Ovary (tissue), 9 donors: ENCODE results near the gene ARHGAP8. TPM values are rescaled to one million over a fixed set of nuclear protein-coding genes. Genes with fewer than 3 reads are reported as not detected.
"Not testable (repeated sequence)": the region's sequence is repeated elsewhere in the genome, so short reads cannot be mapped to it uniquely, and the experiment has no call there.

ENCODE experiments used
- DNase-seq, 5 donors: peaks; one replicate each; pipeline ENCODE4 v3.0.0-alpha.2; 2019 to 2020
- H3K27ac ChIP-seq, 2 donors: fragments of 200-600 bp; one replicate each; pipeline versions ENCODE4 v1.5.1 to v1.8.0; 2019 to 2022
- H3K27me3 ChIP-seq: fragments of 200-600 bp; one replicate; pipeline ENCODE4 v1.8.0; 2022
- H3K36me3 ChIP-seq: fragments of 200-600 bp; sonication (generic); one replicate; pipeline ENCODE4 v1.5.1; 2019
- H3K4me1 ChIP-seq: one replicate; pipeline ENCODE4 v1.8.1; 2013; ENCODE audit warnings: mild to moderate bottlenecking, moderate library complexity; ENCODE audit not compliant: insufficient read depth
- H3K4me3 ChIP-seq: fragments of 200-600 bp; sonication (generic); one replicate; pipeline ENCODE4 v1.5.1; 2017
- H3K9me3 ChIP-seq, 2 donors: fragments of 200-600 bp in 1 of 2; sonication (generic) in 1 of 2; one replicate each; pipeline versions ENCODE4 v1.5.1 to v1.8.1; 2013 to 2019; ENCODE audit warnings: mild to moderate bottlenecking in 1 of 2, moderate library complexity in 1 of 2
- EP300 ChIP-seq: sonication (generic); formaldehyde crosslinking; IDR thresholded peaks from one replicate; pipeline ENCODE4 v1.6.1; 2017; ENCODE audit warnings: antibody characterized with exemption
- POLR2A ChIP-seq: fragments of 450-650 bp; IDR thresholded peaks from one replicate; pipeline ENCODE4 v1.6.1; 2017; ENCODE audit warnings: antibody characterized with exemption, mild to moderate bottlenecking, moderate library complexity
- WGBS, 3 donors: extraction: QIAGEN DNeasy Blood & Tissue Kit in 1 of 3; methylation state at CpG; one replicate each; pipeline versions ENCODE4 v1.1.5 to v1.1.7; 2013 to 2017; 5-methylcytosine and 5-hydroxymethylcytosine counted together
- intact Hi-C, 4 donors: fragments of 100-400 bp; cut with DNase I; formaldehyde crosslinking; loops; one replicate each; pipeline versions ENCODE4 v1.11.0 to v1.15.1; 2022 to 2023
- polyA plus RNA-seq, 2 donors: library from polyadenylated mRNA; stranded (reverse); fragments of 200-250 nt in 1 of 2; fragments of 350-450 nt in 1 of 2; fragmentation: Illumina TruSeq in 1 of 2; extraction: RNeasy Lipid Tissue Mini Kit (QIAGEN cat#74804) in 1 of 2; gene quantifications; one replicate each; pipeline ENCODE4 v1.2.3, GENCODE V29; 2013 to 2014
- total RNA-seq, 7 donors: library from RNA; depleted of rRNA in 2 of 7; stranded (reverse); fragments of >200 nt in 2 of 7; fragmentation: NEBNext Ultra II Directional in 3 of 7; extraction: Animal tissue kit (Norgen Biotek cat#: 25700) in 3 of 7; gene quantifications; one replicate each; pipeline versions ENCODE4 v1.1.0 to v1.2.4, GENCODE V29; 2016 to 2023
- TF ChIP-seq, protein P1 (sequence below), 3 donors: fragments of 450-650 bp in 2 of 3; fragments of 200-600 bp in 1 of 3; IDR thresholded peaks; one replicate each; pipeline versions ENCODE4 v1.5.1 to v1.8.0; 2016 to 2022; ENCODE audit warnings: antibody characterized with exemption in 3 of 3, mild to moderate bottlenecking in 1 of 3
- donor health status: DM: no; HTN: no; CAD: no; lungs with moderate emphysema.
- donor health status: DM: no; HTN: no; CAD: no.
- donor health status: Bipolar disorder and iron deficiency.
- donor health status: DM: yes; HTN: yes; CAD: no.
- donor health status: DM: no; HTN: no; CAD: no.
- donor health status: DM: yes; HTN: yes; CAD: no.

ARHGAP8 gene
- total and polyA plus RNA-seq, 9 donors = 0.45 to 23.8 (median 2.1) TPM

DNA sequence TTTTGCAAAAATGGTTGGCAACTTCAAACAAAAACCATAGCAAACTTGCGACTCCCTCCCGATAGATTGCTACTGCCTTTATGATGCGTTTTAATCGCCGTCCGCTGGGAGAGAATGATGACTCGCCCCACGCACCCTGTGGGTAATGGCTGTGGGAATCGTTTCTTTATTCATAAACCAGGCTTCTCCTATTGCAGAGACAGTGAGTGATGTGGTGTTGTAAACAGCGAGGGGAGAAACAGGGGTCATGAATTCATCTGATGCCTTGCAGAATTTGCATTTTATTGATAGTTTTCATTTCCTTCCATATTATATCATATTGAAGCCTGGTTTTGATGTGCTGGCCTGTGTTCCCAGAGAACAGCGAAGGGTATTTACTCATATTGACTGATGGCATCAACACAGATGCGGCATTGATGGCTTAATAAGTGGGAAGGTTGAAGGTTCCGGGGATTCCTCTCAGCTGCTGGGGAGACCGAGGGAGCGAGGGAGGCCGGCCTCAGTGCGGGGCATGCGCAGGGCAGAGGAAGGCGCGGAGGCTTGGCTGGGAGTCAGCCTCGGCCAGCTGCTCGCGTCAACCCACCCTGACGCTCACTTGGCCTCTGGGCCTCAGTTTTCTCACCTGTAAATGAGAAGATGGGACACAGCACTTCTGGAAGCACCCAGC lies 41.3 kb downstream of the ARHGAP8 start:
- no peaks in the 10 kb centered on the region for H3K27me3 ChIP-seq
- no peaks in the 10 kb centered on the region for H3K36me3 ChIP-seq
- H3K4me3 ChIP-seq = no peak overlapping the region
- no peaks in the 10 kb centered on the region for H3K4me1 ChIP-seq
- H3K9me3 ChIP-seq = no peaks in the 10 kb centered on the region
- no peak for DNase-seq
- H3K27ac ChIP-seq = no peak overlapping the region
- intact Hi-C loops = no loop called here
- no peak for TF ChIP-seq POLR2A
- TF ChIP-seq EP300 = no peak
- TF ChIP-seq, protein P1, sequence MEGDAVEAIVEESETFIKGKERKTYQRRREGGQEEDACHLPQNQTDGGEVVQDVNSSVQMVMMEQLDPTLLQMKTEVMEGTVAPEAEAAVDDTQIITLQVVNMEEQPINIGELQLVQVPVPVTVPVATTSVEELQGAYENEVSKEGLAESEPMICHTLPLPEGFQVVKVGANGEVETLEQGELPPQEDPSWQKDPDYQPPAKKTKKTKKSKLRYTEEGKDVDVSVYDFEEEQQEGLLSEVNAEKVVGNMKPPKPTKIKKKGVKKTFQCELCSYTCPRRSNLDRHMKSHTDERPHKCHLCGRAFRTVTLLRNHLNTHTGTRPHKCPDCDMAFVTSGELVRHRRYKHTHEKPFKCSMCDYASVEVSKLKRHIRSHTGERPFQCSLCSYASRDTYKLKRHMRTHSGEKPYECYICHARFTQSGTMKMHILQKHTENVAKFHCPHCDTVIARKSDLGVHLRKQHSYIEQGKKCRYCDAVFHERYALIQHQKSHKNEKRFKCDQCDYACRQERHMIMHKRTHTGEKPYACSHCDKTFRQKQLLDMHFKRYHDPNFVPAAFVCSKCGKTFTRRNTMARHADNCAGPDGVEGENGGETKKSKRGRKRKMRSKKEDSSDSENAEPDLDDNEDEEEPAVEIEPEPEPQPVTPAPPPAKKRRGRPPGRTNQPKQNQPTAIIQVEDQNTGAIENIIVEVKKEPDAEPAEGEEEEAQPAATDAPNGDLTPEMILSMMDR (IDR thresholded peaks at IDR 0.05) = no peak
- 83 to 86% (median 84%) methylated on average over 24 of the region's 24 CpGs for WGBS, 3 donors

DNA sequence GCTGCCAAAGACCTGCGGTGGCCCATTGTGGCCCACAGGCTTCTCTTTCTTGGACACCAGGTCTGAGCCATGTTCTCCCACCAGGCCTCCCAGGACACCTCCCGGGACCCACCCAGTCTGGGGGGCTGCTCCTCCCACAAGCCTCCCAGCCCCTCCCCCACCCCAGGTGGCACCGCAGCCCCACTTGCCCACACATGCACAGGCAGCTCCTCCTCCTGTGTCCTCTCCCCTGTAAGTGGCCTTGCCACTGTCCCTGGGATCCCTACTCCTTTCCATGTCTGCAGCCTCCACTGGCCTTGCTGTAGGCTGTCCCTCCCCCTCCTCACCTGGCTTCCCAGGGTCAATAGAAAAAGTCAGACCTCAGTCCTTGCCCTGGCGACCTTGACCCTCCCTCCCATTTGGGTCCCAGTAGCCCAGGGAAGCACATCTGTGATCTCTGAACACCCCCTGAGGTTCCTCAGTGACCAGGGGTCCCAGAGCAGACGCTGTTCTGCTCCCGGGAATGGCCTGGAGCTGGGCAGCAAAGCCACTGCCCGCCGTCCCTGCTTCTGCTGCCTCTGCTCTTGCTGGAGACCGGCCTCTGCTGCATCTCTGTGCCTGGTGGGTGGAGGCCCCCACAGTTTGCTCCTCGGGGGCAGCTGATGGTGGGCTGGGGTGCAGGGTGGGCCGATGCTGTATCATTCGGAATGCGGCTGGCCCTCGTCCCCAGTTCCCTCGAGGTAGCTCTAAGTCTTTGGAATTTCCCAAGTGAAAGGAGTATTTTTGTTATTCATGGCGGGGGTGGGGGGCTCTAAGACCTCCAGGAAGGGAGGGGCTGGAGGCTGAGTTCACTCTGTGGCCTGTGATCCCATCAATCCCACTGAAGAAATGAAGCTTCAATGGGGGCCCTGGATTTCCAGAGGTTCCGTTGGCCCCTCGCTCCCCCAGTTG lies 43.6 kb downstream of the ARHGAP8 start:
- Histone ChIP-seq H3K27ac (no peak overlapping the region), H3K4me3 (no peak overlapping the region), H3K9me3 (no peaks in the 10 kb centered on the region), H3K27me3 (no peaks in the 10 kb centered on the region), H3K36me3 (no peaks in the 10 kb centered on the region), H3K4me1 (no peaks in the 10 kb centered on the region)
- TF ChIP-seq POLR2A = no peak
- DNase-seq = no peak
- 77 to 82% (median 79%) methylated on average over 18 of the region's 18 CpGs for WGBS, 3 donors
- intact Hi-C loops = no loop called here

DNA sequence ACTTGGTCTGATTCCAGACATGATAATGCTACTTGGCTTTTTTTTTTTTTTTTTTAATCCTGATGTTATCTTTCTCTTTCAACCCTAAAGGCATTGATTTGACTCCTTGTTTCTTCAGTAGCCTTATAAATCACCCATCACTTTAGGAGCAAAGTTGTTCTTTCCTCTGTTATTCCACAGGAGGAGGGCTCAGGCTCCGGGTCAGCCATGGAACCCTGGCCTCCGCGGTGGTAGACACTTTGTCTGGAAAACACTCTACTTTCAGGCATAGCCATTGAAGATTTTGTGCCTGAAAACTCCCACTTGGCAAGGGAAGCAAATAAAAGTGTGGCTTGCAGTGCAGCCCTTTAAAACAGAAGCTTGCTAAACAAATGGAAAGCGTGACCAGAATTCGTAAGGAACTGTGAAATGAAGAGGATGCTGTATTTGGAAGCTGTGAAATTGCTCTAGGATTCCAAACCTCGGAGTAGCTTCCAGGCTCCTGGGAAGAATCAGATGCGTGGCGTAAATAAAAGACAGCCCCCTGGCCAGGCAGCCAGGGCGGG lies 44.9 kb downstream of the ARHGAP8 start:
- no peak for DNase-seq
- H3K9me3 ChIP-seq = no peaks in the 10 kb centered on the region
- intact Hi-C loops = no loop called here
- no peak overlapping the region for H3K27ac ChIP-seq
- no peaks in the 10 kb centered on the region for H3K4me1 ChIP-seq
- no peaks in the 10 kb centered on the region for H3K36me3 ChIP-seq
- TF ChIP-seq POLR2A = no peak
- TF ChIP-seq EP300 = no peak
- TF ChIP-seq, protein P1 (IDR thresholded peaks at IDR 0.05) = no peak
- 32 to 45% (median 44%) methylated on average over 9 of the region's 9 CpGs for WGBS, 3 donors
- H3K27me3 ChIP-seq = no peaks in the 10 kb centered on the region
- no peak overlapping the region for H3K4me3 ChIP-seq

DNA sequence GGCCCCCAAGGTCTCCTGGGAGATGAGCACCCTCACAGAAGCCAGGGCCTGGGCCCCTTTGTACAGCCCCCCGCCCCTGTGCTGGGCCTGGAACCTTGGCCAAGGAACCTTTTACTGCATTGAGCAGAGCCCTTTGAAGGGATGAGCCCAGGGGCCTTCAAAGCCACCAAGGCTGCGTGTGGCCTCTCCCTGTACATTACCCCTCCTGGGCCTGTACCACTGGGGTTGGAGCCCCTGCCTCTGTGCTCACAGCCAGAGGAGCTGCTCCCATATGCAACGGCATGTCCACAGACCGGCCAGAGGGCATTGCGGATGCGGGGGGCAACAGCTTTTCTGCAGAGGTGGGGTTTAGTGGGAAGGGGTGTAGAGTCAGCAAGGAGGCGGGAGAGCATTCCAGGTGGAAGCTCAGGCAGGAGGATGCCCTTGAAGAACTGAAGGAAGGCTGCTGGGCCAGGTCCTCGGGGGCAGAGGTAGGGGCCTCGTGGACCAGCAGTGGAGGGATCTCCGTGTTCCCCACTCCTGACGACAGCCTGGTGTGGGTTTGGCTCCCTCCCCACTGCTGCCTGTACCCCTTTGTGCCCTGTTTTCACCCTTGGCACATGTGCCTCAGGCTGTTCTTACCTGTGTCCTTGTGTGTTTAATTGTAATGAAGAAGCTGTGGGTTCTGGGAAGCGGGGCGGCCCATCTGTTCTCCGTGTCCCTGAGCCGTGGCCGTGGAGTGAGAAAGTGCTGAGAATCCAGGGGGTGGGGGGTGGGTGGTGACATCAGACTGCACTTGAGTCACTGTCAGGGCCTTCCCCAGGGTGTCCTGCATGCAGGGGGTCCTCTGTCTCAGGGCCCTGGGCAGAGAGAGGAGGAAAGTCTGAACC lies 46.9 kb downstream of the ARHGAP8 start:
- Histone ChIP-seq H3K4me3 (no peak overlapping the region), H3K4me1 (no peaks in the 10 kb centered on the region), H3K27me3 (no peaks in the 10 kb centered on the region), H3K9me3 (no peaks in the 10 kb centered on the region), H3K27ac (no peak overlapping the region), H3K36me3 (no peaks in the 10 kb centered on the region)
- no peak for DNase-seq
- intact Hi-C loops = no loop called here
- TF ChIP-seq POLR2A (no peak), EP300 (no peak)
- TF ChIP-seq, protein P1 (IDR thresholded peaks at IDR 0.05) = no peak
- WGBS, 3 donors = 86 to 88% (median 87%) methylated on average over 16 of the region's 16 CpGs

DNA sequence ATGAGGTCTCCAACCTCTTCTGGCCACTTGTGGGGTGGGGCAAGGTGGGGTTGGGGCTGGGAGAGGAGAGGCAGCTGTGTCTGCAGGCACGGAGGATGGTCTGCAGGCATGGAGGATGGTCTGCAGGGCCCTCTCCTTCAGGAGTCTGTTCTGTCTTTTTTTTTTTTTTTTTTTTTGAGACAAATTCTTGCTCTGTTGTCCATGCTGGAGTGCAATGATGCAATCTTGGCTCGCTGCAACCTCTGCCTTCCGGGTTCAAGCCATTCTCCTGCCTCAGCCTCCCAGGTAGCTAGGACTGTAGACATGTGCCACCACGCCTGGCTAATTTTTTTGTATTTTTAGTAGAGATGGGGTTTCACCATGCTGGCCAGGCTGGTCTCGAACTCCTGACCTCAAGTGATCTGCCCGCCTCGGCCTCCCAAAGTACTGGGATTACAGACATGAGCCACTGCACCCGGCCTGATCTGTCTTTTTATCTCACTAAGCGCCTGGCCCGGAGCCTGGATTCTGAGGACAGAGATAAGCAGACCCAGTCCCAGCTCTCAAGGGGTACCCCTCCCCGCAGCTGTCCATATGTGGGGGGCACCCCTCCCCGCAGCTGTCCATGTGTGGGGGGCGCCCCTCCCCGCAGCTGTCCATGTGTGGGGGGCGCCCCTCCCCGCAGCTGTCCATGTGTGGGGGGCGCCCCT lies 47.7 kb downstream of the ARHGAP8 start:
- intact Hi-C loops, H3K36me3 ChIP-seq: not testable (repeated sequence)
- WGBS, 3 donors = 13 to 22% (median 16%) methylated on average over 13 to 14 of the region's 17 CpGs

More for the DNA sequence above, 47.7 kb downstream of the ARHGAP8 start:
- not testable (repeated sequence) for H3K9me3 ChIP-seq, H3K4me3 ChIP-seq, H3K27ac ChIP-seq, H3K27me3 ChIP-seq, H3K4me1 ChIP-seq
- DNase-seq = peak in 3 of 5 donors; percentile 15 to 58 (median 24)
